ENCODE data around the gene TGM5.
A peak's percentile ranks its signal among the peaks of the same experiment; 100 is the strongest.

The TGM5 gene

GRCh38 chr15:43286074-43286473 is 19.3 kb upstream of the TGM5 start:
- H3K4me3 ChIP-seq (ENCODE audit: low read depth, low read length) = no peak overlapping the region
- DNase-seq (ENCODE audit: low read depth) = no peak
- TF ChIP-seq POLR2A (IDR thresholded peaks at IDR 0.05; ENCODE audit: extremely low read depth, insufficient read length) (no peak), MYC (IDR thresholded peaks at IDR 0.05; ENCODE audit: low read depth, low read length) (no peak), MAX (IDR thresholded peaks at IDR 0.05; ENCODE audit: low read depth, low read length) (no peak), CTCF (IDR thresholded peaks at IDR 0.05; ENCODE audit: low read depth, low read length) (no peak)

DNA sequence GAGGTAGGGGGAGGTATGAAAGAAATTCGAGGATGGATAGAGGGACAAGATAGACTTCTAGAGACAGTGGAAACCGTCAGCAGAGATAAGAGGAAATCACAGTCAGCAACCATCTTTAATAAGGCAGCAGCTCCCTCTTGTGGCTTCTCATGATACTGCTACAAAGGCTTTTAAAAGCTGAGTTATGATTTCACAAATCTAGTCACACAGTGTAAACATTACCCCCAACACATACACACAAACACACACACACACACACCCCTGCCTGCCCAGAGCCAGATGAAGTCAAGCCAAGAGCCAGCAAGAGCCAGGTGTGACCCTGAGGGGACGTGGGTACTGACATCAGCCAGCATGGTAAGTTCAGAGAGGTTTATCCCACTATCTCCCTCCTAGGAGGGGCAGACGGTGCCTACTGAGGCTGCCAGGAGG is 18.9 kb upstream of the TGM5 start:
- TF ChIP-seq CTCF (IDR thresholded peaks at IDR 0.05; ENCODE audit: low read depth, low read length) (peak; percentile 80), POLR2A (IDR thresholded peaks at IDR 0.05; ENCODE audit: extremely low read depth, insufficient read length) (no peak)
- H3K4me3 ChIP-seq (ENCODE audit: low read depth, low read length) = no peak overlapping the region
- peak; percentile 77 for DNase-seq (ENCODE audit: low read depth)

- DNase-seq (ENCODE audit: low read depth) = no peak
- TF ChIP-seq MAX (IDR thresholded peaks at IDR 0.05; ENCODE audit: low read depth, low read length) (no peak), MYC (IDR thresholded peaks at IDR 0.05; ENCODE audit: low read depth, low read length) (no peak), POLR2A (IDR thresholded peaks at IDR 0.05; ENCODE audit: extremely low read depth, insufficient read length) (no peak), CTCF (IDR thresholded peaks at IDR 0.05; ENCODE audit: low read depth, low read length) (no peak)
- H3K4me3 ChIP-seq (ENCODE audit: low read depth, low read length) = no peak overlapping the region
Measured at GRCh38 chr15:43283526-43283925, 16.8 kb upstream of the TGM5 start.

DNA sequence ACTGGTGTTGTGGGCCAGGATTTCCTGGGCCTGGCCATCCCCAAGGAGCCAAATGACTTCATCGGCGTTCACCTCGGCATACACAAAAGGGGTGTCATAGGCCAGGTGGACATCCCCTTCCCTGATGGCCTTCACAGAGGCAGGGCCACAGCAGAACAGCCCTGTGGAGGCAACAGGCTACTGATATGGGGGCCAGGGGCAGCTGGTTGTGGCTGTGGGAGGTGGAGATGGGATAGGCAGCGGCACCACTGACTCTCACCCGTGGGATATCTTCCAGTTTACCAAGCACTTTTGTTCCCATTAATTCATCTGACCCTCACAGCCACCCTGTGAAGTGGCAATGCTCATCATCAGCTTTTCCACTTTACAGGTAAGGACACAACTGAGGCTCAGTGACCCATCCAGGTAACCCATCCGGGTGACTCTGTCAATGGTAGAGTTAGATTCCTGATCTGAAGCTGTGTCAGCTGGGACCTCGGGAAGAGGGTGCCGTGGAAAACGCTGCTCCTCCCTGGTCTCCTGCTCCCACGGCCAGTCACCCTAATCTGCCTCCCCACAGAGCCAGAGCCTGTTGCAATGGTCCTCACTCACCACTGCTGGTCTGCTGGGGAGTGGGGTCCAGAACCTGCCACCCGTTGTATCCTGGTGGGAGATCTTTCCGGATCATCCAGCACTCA is 15.3 kb upstream of the TGM5 start:
- DNase-seq (ENCODE audit: low read depth) = no peak
- no peak for TF ChIP-seq MYC (IDR thresholded peaks at IDR 0.05; ENCODE audit: low read depth, low read length)
- no peak for TF ChIP-seq MAX (IDR thresholded peaks at IDR 0.05; ENCODE audit: low read depth, low read length)
- no peak for TF ChIP-seq POLR2A (IDR thresholded peaks at IDR 0.05; ENCODE audit: extremely low read depth, insufficient read length)
- no peak for TF ChIP-seq CTCF (IDR thresholded peaks at IDR 0.05; ENCODE audit: low read depth, low read length)

GRCh38 chr15:43280996-43281395 is 14.3 kb upstream of the TGM5 start:
- no peak for TF ChIP-seq MYC (IDR thresholded peaks at IDR 0.05; ENCODE audit: low read depth, low read length)
- no peak for TF ChIP-seq CTCF (IDR thresholded peaks at IDR 0.05; ENCODE audit: low read depth, low read length)
- TF ChIP-seq POLR2A (IDR thresholded peaks at IDR 0.05; ENCODE audit: extremely low read depth, insufficient read length) = no peak
- no peak for TF ChIP-seq MAX (IDR thresholded peaks at IDR 0.05; ENCODE audit: low read depth, low read length)
- no peak overlapping the region for H3K4me3 ChIP-seq (ENCODE audit: low read depth, low read length)
- no peak for DNase-seq (ENCODE audit: low read depth)

More for the DNA sequence above, 15.3 kb upstream of the TGM5 start:
- no peak overlapping the region for H3K4me3 ChIP-seq (ENCODE audit: low read depth, low read length)

GRCh38 chr15:43279496-43279895 is 12.8 kb upstream of the TGM5 start:
- DNase-seq (ENCODE audit: low read depth) = no peak
- no peak for TF ChIP-seq CTCF (IDR thresholded peaks at IDR 0.05; ENCODE audit: low read depth, low read length)
- no peak for TF ChIP-seq MYC (IDR thresholded peaks at IDR 0.05; ENCODE audit: low read depth, low read length)
- no peak for TF ChIP-seq MAX (IDR thresholded peaks at IDR 0.05; ENCODE audit: low read depth, low read length)
- no peak overlapping the region for H3K4me3 ChIP-seq (ENCODE audit: low read depth, low read length)
